Measurements from ENCODE around the gene USF2.

Gene USF2

GRCh38 chr19:35293808-35294207 lies 25.0 kb downstream of the USF2 start (continued):
- TF ChIP-seq, protein P1, sequence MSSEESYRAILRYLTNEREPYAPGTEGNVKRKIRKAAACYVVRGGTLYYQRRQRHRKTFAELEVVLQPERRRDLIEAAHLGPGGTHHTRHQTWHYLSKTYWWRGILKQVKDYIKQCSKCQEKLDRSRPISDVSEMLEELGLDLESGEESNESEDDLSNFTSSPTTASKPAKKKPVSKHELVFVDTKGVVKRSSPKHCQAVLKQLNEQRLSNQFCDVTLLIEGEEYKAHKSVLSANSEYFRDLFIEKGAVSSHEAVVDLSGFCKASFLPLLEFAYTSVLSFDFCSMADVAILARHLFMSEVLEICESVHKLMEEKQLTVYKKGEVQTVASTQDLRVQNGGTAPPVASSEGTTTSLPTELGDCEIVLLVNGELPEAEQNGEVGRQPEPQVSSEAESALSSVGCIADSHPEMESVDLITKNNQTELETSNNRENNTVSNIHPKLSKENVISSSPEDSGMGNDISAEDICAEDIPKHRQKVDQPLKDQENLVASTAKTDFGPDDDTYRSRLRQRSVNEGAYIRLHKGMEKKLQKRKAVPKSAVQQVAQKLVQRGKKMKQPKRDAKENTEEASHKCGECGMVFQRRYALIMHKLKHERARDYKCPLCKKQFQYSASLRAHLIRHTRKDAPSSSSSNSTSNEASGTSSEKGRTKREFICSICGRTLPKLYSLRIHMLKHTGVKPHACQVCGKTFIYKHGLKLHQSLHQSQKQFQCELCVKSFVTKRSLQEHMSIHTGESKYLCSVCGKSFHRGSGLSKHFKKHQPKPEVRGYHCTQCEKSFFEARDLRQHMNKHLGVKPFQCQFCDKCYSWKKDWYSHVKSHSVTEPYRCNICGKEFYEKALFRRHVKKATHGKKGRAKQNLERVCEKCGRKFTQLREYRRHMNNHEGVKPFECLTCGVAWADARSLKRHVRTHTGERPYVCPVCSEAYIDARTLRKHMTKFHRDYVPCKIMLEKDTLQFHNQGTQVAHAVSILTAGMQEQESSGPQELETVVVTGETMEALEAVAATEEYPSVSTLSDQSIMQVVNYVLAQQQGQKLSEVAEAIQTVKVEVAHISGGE (tag by site-specific recombination; conservative IDR thresholded peaks at IDR 0.05; ENCODE audit: low read depth): no peak
- TF ChIP-seq, protein P2, sequence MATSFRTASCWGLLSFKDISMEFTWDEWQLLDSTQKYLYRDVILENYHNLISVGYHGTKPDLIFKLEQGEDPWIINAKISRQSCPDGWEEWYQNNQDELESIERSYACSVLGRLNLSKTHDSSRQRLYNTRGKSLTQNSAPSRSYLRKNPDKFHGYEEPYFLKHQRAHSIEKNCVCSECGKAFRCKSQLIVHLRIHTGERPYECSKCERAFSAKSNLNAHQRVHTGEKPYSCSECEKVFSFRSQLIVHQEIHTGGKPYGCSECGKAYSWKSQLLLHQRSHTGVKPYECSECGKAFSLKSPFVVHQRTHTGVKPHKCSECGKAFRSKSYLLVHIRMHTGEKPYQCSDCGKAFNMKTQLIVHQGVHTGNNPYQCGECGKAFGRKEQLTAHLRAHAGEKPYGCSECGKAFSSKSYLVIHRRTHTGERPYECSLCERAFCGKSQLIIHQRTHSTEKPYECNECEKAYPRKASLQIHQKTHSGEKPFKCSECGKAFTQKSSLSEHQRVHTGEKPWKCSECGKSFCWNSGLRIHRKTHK (tag by site-specific recombination; IDR thresholded peaks at IDR 0.05): no peak
- no peak for TF ChIP-seq ZNF221 (tag by site-specific recombination; IDR thresholded peaks at IDR 0.05; ENCODE audit: borderline replicate concordance)

- no peak overlapping the region for H3K27ac ChIP-seq (ENCODE audit: extremely low read depth, low read depth, low read length)
- CTCF ChIA-PET: interaction anchor here (1.4 kb wide), 1 partner anchor 59 kb away, joined by 5 read pairs; no protein-coding TSS in a partner anchor
- no peaks in the 10 kb centered on the region for H3K9me3 ChIP-seq (ENCODE audit: control insufficient read depth, insufficient read depth, low read depth, low read length)
- POLR2A ChIA-PET: no interaction called here
- H3K4me3 ChIP-seq (ENCODE audit: low read depth, low read length): no peak overlapping the region
- 0 out of 2 replicates have a peak, but pooled peaks have one; percentile 25 for TF ChIP-seq ZNF777 (tag by site-specific recombination; IDR thresholded peaks at IDR 0.05; ENCODE audit: borderline replicate concordance)
- TF ChIP-seq ZBTB17 (tag by site-specific recombination; IDR thresholded peaks at IDR 0.05): peak; percentile 15
- 0 out of 2 replicates have a peak, but pooled peaks have one; percentile 14 for TF ChIP-seq SP7 (tag by site-specific recombination; IDR thresholded peaks at IDR 0.05)
- no peak for TF ChIP-seq ZNF302 (tag by site-specific recombination; IDR thresholded peaks at IDR 0.05; ENCODE audit: low read depth)
- TF ChIP-seq, protein P3, sequence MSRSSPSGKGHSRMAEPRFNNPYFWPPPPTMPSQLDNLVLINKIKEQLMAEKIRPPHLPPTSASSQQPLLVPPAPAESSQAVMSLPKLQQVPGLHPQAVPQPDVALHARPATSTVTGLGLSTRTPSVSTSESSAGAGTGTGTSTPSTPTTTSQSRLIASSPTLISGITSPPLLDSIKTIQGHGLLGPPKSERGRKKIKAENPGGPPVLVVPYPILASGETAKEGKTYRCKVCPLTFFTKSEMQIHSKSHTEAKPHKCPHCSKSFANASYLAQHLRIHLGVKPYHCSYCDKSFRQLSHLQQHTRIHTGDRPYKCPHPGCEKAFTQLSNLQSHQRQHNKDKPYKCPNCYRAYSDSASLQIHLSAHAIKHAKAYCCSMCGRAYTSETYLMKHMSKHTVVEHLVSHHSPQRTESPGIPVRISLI (tag by site-specific recombination; IDR thresholded peaks at IDR 0.05): no peak
- no peak for TF ChIP-seq ZNF549 (tag by site-specific recombination; IDR thresholded peaks at IDR 0.05)
- TF ChIP-seq ZNF548 (tag by site-specific recombination; IDR thresholded peaks at IDR 0.05): no peak
- H3K36me3 ChIP-seq (ENCODE audit: control insufficient read depth in 2 of 2, insufficient read depth in 1 of 2, low read length in 2 of 2): no peaks in the 10 kb centered on the region; a peak in 1 of 3 replicates
- peaks cover 3% of the 10 kb centered on the region for H3K4me1 ChIP-seq (ENCODE audit: control insufficient read depth, insufficient read depth, low read length)
Measured at GRCh38 chr19:35294328-35294727, 25.6 kb downstream of the USF2 start.

DNA sequence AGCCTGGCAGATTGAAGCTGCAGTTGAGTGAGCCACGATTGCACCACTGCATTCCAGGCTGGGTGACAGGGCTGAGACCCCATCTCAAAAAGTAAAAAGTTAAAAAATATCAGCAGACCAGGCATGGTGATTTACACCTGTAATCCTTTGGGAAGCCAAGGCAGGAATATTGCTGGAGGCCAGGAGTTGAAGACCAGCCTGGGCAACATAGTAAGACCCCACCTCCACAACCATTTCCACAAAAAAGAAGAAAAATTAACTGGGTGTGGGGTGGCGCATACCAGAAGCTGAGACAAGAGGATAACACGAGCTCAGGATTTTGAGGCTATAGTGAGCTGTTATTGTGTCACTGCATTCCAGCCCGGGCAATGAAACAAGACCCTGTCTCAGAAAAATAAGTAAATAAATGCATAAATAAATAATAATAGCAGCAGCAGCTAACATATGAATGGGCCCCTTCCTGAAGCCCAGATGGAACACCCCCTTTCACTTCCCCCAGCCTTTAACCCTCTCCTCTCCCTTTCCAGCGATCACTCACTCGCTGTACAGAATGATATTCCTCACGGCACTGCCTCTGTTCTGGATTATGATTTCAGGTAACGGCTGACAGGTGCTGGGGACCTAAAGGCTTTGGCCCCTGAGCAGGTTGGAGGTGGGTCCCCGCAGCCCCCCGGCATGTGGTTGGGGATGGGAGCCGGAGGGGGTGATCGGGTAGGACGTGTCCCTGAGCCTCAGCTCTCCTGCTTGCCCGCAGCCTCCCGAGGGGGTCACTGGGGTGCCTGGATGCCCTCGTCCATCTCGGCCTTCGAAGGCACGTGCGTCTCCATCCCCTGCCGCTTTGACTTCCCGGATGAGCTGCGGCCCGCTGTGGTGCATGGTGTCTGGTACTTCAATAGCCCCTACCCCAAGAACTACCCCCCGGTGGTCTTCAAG lies 26.4 kb downstream of the USF2 start:
- no peak overlapping the region for H3K4me3 ChIP-seq (ENCODE audit: low read depth, low read length)
- no peaks in the 10 kb centered on the region for H3K9me3 ChIP-seq (ENCODE audit: control insufficient read depth, insufficient read depth, low read depth, low read length)
- H3K36me3 ChIP-seq (ENCODE audit: control insufficient read depth in 2 of 2, insufficient read depth in 1 of 2, low read length in 2 of 2): no peaks in the 10 kb centered on the region; a peak in 1 of 3 replicates
- CTCF ChIA-PET: interaction anchor here (0.5 to 1.4 kb wide), 6 partner anchors 24 to 648 kb away, joined by 3 to 8 read pairs (median 3); no protein-coding TSS in a partner anchor
- H3K4me1 ChIP-seq (ENCODE audit: control insufficient read depth, insufficient read depth, low read length): peaks cover 3% of the 10 kb centered on the region; the same call in 1 of the 2 replicates
- no peak overlapping the region for H3K27ac ChIP-seq (ENCODE audit: extremely low read depth, low read depth, low read length)
- POLR2A ChIA-PET: no interaction called here
- no peak for TF ChIP-seq ELK4 (IDR thresholded peaks at IDR 0.05; ENCODE audit: borderline replicate concordance, low read depth, low read length)
- TF ChIP-seq ZBTB17 (tag by site-specific recombination; IDR thresholded peaks at IDR 0.05): peak; percentile 37; the same call in 1 of the 2 replicates
- peak; percentile 94 for TF ChIP-seq ZNF121 (tag by site-specific recombination; IDR thresholded peaks at IDR 0.05)
- TF ChIP-seq, protein P4, sequence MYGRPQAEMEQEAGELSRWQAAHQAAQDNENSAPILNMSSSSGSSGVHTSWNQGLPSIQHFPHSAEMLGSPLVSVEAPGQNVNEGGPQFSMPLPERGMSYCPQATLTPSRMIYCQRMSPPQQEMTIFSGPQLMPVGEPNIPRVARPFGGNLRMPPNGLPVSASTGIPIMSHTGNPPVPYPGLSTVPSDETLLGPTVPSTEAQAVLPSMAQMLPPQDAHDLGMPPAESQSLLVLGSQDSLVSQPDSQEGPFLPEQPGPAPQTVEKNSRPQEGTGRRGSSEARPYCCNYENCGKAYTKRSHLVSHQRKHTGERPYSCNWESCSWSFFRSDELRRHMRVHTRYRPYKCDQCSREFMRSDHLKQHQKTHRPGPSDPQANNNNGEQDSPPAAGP (tag by site-specific recombination; IDR thresholded peaks at IDR 0.05): no peak
- no peak for TF ChIP-seq ZNF302 (tag by site-specific recombination; IDR thresholded peaks at IDR 0.05; ENCODE audit: low read depth)
- no peak for TF ChIP-seq SP7 (tag by site-specific recombination; IDR thresholded peaks at IDR 0.05)
- TF ChIP-seq GLIS2 (tag by site-specific recombination; IDR thresholded peaks at IDR 0.05): peak; percentile 15; the same call in 1 of the 2 replicates
- no peak for TF ChIP-seq BCL11A (tag by site-specific recombination; IDR thresholded peaks at IDR 0.05; ENCODE audit: low read depth)
- TF ChIP-seq, protein P5, sequence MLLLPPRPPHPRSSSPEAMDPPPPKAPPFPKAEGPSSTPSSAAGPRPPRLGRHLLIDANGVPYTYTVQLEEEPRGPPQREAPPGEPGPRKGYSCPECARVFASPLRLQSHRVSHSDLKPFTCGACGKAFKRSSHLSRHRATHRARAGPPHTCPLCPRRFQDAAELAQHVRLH (tag by site-specific recombination; IDR thresholded peaks at IDR 0.05): no peak
- TF ChIP-seq ZSCAN16 (tag by site-specific recombination; IDR thresholded peaks at IDR 0.05): no peak
- TF ChIP-seq, protein P6, sequence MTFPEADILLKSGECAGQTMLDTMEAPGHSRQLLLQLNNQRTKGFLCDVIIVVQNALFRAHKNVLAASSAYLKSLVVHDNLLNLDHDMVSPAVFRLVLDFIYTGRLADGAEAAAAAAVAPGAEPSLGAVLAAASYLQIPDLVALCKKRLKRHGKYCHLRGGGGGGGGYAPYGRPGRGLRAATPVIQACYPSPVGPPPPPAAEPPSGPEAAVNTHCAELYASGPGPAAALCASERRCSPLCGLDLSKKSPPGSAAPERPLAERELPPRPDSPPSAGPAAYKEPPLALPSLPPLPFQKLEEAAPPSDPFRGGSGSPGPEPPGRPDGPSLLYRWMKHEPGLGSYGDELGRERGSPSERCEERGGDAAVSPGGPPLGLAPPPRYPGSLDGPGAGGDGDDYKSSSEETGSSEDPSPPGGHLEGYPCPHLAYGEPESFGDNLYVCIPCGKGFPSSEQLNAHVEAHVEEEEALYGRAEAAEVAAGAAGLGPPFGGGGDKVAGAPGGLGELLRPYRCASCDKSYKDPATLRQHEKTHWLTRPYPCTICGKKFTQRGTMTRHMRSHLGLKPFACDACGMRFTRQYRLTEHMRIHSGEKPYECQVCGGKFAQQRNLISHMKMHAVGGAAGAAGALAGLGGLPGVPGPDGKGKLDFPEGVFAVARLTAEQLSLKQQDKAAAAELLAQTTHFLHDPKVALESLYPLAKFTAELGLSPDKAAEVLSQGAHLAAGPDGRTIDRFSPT (tag by site-specific recombination; IDR thresholded peaks at IDR 0.05): no peak
- no peak for TF ChIP-seq ZNF658 (tag by site-specific recombination; IDR thresholded peaks at IDR 0.05)

Data from HEK293 (cell line).